Activated T-cell treated with anti-CD3 and anti-CD28 coated beads for 1 hour (primary cell): ENCODE measurements around the gene PLEKHA5.
"Not testable (repeated sequence)": the region's sequence is repeated elsewhere in the genome, so short reads cannot be mapped to it uniquely, and the experiment has no call there.

Source experiments
- DNase-seq: peaks from one replicate; pipeline ENCODE4 v3.0.0-alpha.2; 2020; ENCODE audit warnings: low read depth

PLEKHA5 gene

GRCh38 chr12:19410211-19410610, 280.7 kb downstream of the PLEKHA5 start:
- no peak for DNase-seq

GRCh38 chr12:19410629-19411185, 281.2 kb downstream of the PLEKHA5 start:
- DNase-seq = no peak

- no peak for DNase-seq
These were observed 282.0 kb downstream of the PLEKHA5 start for GRCh38 chr12:19411234-19412204.

GRCh38 chr12:19412844-19413243, 283.3 kb downstream of the PLEKHA5 start:
- DNase-seq = no peak

GRCh38 chr12:19413582-19413981, 284.0 kb downstream of the PLEKHA5 start:
- not testable (repeated sequence) for DNase-seq

GRCh38 chr12:19415563-19415962, 286.0 kb downstream of the PLEKHA5 start:
- DNase-seq = no peak

GRCh38 chr12:19419086-19419485, 289.6 kb downstream of the PLEKHA5 start:
- no peak for DNase-seq

- DNase-seq = no peak
These were observed 292.2 kb downstream of the PLEKHA5 start for GRCh38 chr12:19421503-19422282.

- no peak for DNase-seq
These were observed 293.8 kb downstream of the PLEKHA5 start for GRCh38 chr12:19423166-19423930.
